Measurements from ENCODE around the gene TMEM140.
"Not testable (repeated sequence)": the region's sequence is repeated elsewhere in the genome, so short reads cannot be mapped to it uniquely, and the experiment has no call there.

The TMEM140 gene

GRCh38 chr7:135147899-135148721, at the start of gene TMEM140:
TMEM140 (plus strand) TSS chr7:135148072; CDS start chr7:135164442, 16,370 bp downstream.
- DNase-seq (ENCODE audit: low spot score), result no peak

GRCh38 chr7:135098391-135098790, 49.5 kb upstream of the TMEM140 start:
- DNase-seq (ENCODE audit: low spot score), result no peak

- DNase-seq (ENCODE audit: low spot score), result no peak
These were observed 47.0 kb upstream of the TMEM140 start for GRCh38 chr7:135100856-135101255.

- no peak for DNase-seq (ENCODE audit: low spot score)
These were observed 45.5 kb upstream of the TMEM140 start for GRCh38 chr7:135102372-135102771.

- no peak for DNase-seq (ENCODE audit: low spot score)
These were observed 38.3 kb upstream of the TMEM140 start for GRCh38 chr7:135109562-135109961.

GRCh38 chr7:135109976-135110375, 37.9 kb upstream of the TMEM140 start:
- DNase-seq (ENCODE audit: low spot score), result no peak

- DNase-seq (ENCODE audit: low spot score), result no peak
These were observed 36.5 kb upstream of the TMEM140 start for GRCh38 chr7:135111379-135111778.

- DNase-seq (ENCODE audit: low spot score), result no peak
These were observed 33.2 kb upstream of the TMEM140 start for GRCh38 chr7:135114622-135115021.

GRCh38 chr7:135117096-135117495, 30.8 kb upstream of the TMEM140 start:
- no peak for DNase-seq (ENCODE audit: low spot score)

GRCh38 chr7:135121868-135122267, 26.0 kb upstream of the TMEM140 start:
- no peak for DNase-seq (ENCODE audit: low spot score)

GRCh38 chr7:135124631-135125030, 23.2 kb upstream of the TMEM140 start:
- DNase-seq (ENCODE audit: low spot score), result not testable (repeated sequence)

GRCh38 chr7:135128931-135129330, 18.9 kb upstream of the TMEM140 start:
- DNase-seq (ENCODE audit: low spot score), result no peak

- DNase-seq (ENCODE audit: low spot score), result no peak
These were observed 18.3 kb upstream of the TMEM140 start for GRCh38 chr7:135129579-135129978.

GRCh38 chr7:135143885-135144668, 3.8 kb upstream of the TMEM140 start:
- no peak for DNase-seq (ENCODE audit: low spot score)

- DNase-seq (ENCODE audit: low spot score), result no peak
These were observed 452 bp upstream of the TMEM140 start for GRCh38 chr7:135147341-135147898.

- no peak for DNase-seq (ENCODE audit: low spot score)
These were observed 2.4 kb downstream of the TMEM140 start for GRCh38 chr7:135150072-135150782.

GRCh38 chr7:135151132-135151531, 3.3 kb downstream of the TMEM140 start:
- no peak for DNase-seq (ENCODE audit: low spot score)

GRCh38 chr7:135151533-135151932, 3.7 kb downstream of the TMEM140 start:
- DNase-seq (ENCODE audit: low spot score), result no peak

GRCh38 chr7:135152442-135152841, 4.6 kb downstream of the TMEM140 start:
- DNase-seq (ENCODE audit: low spot score), result no peak

- no peak for DNase-seq (ENCODE audit: low spot score)
These were observed 6.9 kb downstream of the TMEM140 start for GRCh38 chr7:135154734-135155133.

- DNase-seq (ENCODE audit: low spot score), result no peak
These were observed 8.4 kb downstream of the TMEM140 start for GRCh38 chr7:135156290-135156689.

- no peak for DNase-seq (ENCODE audit: low spot score)
These were observed 10.3 kb downstream of the TMEM140 start for GRCh38 chr7:135158141-135158655.
